AG04449 (cell line): Measurements from ENCODE around the gene OASL.
"Not testable (repeated sequence)": the region's sequence is repeated elsewhere in the genome, so short reads cannot be mapped to it uniquely, and the experiment has no call there.

Experiments used
- CTCF ChIA-PET: fragments of 350-600 bp; formaldehyde crosslinking; extraction: SDS; loops from one replicate; lab custom pipeline; 2021; ENCODE audit warnings: antibody characterized with exemption; lab: Yijun Ruan, JAX
- POLR2A ChIA-PET: fragments of 400-600, 350-600 bp; formaldehyde crosslinking; extraction: SDS; loops from one replicate; lab custom pipeline; 2020; ENCODE audit warnings: antibody characterized with exemption, inconsistent platforms; lab: Yijun Ruan, JAX
- DNase-seq: peaks from one replicate; pipeline ENCODE4 v3.0.0-alpha.2; 2010; ENCODE audit warnings: low read depth, low spot score
- H3K4me3 ChIP-seq: 2 replicates; pipeline ENCODE4 v1.5.1; 2011; ENCODE audit warnings: low read depth, mild to moderate bottlenecking, control low read depth, low read length
- CTCF ChIP-seq: IDR thresholded peaks from one replicate; pipeline ENCODE4 v1.5.1; 2011; ENCODE audit warnings: mild to moderate bottlenecking, moderate library complexity, low read length, control low read depth, inconsistent platforms; ENCODE audit not compliant: insufficient read depth; ENCODE audit errors: missing control alignments

Gene OASL

GRCh38 chr12:121048442-121048841, 9.4 kb upstream of the OASL start:
- ChIA-PET CTCF (interaction anchor here (1.0 kb wide), 1 partner anchor 11 kb away, joined by 3 read pairs; no protein-coding TSS in a partner anchor), POLR2A (interaction anchor here (0.6 kb wide), 1 partner anchor 11 kb away, joined by 5 read pairs; no protein-coding TSS in a partner anchor)
- H3K4me3 ChIP-seq: no peak overlapping the region
- DNase-seq: no peak
- no peak for TF ChIP-seq CTCF

GRCh38 chr12:121047400-121047799, 8.4 kb upstream of the OASL start:
- DNase-seq, CTCF ChIA-PET, POLR2A ChIA-PET, H3K4me3 ChIP-seq: not testable (repeated sequence)

GRCh38 chr12:121043067-121043466, 4.0 kb upstream of the OASL start:
- POLR2A ChIA-PET: no interaction called here
- DNase-seq: no peak
- no peak for TF ChIP-seq CTCF
- no peak overlapping the region for H3K4me3 ChIP-seq
- CTCF ChIA-PET: no interaction called here

- TF ChIP-seq CTCF: no peak
- POLR2A ChIA-PET: interaction anchor here (0.6 kb wide), 1 partner anchor 11 kb away, joined by 5 read pairs; no protein-coding TSS in a partner anchor
- no peak overlapping the region for H3K4me3 ChIP-seq
- CTCF ChIA-PET: no interaction called here
- peak; percentile 47 for DNase-seq
Measured at GRCh38 chr12:121036810-121037326, 2.2 kb downstream of the OASL start.

- ChIA-PET CTCF (interaction anchor here (1.5 to 1.8 kb wide), 2 partner anchors 18 to 27 kb away, joined by 3 to 5 read pairs; no protein-coding TSS in a partner anchor), POLR2A (no interaction called here)
- DNase-seq: no peak
- H3K4me3 ChIP-seq: no peak overlapping the region
- no peak for TF ChIP-seq CTCF
Measured at GRCh38 chr12:121034616-121035305, 4.3 kb downstream of the OASL start.

- no peak for TF ChIP-seq CTCF
- H3K4me3 ChIP-seq: no peak overlapping the region
- ChIA-PET CTCF (interaction anchor here (1.5 kb wide), 1 partner anchor 17 kb away, joined by 3 read pairs; no protein-coding TSS in a partner anchor), POLR2A (no interaction called here)
- no peak for DNase-seq
Measured at GRCh38 chr12:121033625-121034349, 5.3 kb downstream of the OASL start.
